ENCODE measurements around the gene NPHP3.

GRCh38 chr3:132643366-132643765, 78.8 kb downstream of the NPHP3 start:
- TF ChIP-seq EZH2 (IDR thresholded peaks at IDR 0.05; ENCODE audit: insufficient read depth, poor library complexity, severe bottlenecking) = no peak
- TF ChIP-seq EZH2phosphoT487 (IDR thresholded peaks at IDR 0.05; ENCODE audit: insufficient read depth, low read depth) = no peak
